Astrocyte (in vitro differentiated cells and primary cell): ENCODE measurements around the gene ZMAT3.

ENCODE experiments used
- EZH2 ChIP-seq: IDR thresholded peaks from 2 replicates; pipeline ENCODE4 v1.6.1; 2012; ENCODE audit warnings: mild to moderate bottlenecking, low read length, inconsistent platforms; ENCODE audit not compliant: insufficient read depth
- TF ChIP-seq, protein P1 (sequence below): IDR thresholded peaks from 2 replicates; pipeline ENCODE4 v1.5.1; 2011; ENCODE audit warnings: low read depth, mild to moderate bottlenecking, inconsistent platforms, low read length, moderate library complexity; ENCODE audit not compliant: insufficient read depth

DNA sequence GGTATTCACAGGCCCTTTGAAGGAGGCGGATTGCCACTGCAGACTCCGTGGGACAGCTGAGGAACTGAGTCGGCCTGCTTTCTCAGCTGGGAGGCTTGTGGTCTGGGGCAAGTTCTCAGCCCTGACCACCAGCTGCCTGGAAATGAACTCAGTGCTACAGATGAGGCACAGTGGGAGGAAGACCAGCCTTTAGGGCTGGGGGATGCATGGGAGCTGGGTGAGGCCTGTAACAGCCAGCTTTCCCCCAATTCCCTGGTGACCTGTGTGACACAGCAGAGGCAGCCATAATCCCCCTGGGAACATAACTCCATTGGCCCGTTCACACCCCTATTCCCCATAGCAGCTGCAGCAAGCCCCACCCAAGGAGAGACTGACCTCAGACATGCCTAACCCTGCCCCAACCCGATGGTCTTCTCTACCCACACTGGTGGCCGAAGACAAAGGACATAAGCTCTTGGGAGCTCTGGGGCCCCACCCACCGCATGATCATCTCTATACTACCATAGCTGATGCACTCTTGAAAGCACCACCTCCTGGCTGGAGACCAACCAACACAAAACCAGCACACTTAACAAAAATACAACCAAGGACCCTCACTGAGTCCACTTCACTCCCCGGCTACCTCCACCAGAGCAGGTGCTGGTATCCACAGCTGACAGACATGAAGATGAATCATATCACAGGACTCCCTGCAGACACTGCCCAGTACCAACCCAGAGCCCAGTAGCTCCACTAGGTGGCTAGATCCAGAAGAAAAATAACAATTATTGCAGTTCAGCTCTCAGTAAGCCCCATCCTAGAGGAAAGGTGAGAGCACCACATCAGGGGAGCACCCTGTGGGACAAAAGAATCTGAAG is 24.9 kb downstream of the ZMAT3 start:
- TF ChIP-seq, protein P1, sequence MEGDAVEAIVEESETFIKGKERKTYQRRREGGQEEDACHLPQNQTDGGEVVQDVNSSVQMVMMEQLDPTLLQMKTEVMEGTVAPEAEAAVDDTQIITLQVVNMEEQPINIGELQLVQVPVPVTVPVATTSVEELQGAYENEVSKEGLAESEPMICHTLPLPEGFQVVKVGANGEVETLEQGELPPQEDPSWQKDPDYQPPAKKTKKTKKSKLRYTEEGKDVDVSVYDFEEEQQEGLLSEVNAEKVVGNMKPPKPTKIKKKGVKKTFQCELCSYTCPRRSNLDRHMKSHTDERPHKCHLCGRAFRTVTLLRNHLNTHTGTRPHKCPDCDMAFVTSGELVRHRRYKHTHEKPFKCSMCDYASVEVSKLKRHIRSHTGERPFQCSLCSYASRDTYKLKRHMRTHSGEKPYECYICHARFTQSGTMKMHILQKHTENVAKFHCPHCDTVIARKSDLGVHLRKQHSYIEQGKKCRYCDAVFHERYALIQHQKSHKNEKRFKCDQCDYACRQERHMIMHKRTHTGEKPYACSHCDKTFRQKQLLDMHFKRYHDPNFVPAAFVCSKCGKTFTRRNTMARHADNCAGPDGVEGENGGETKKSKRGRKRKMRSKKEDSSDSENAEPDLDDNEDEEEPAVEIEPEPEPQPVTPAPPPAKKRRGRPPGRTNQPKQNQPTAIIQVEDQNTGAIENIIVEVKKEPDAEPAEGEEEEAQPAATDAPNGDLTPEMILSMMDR, result no peak
- no peak for TF ChIP-seq EZH2
